GM12864 (cell line): ENCODE data around the gene NDUFB2.
"Not testable (repeated sequence)": the region's sequence is repeated elsewhere in the genome, so short reads cannot be mapped to it uniquely, and the experiment has no call there.

Experiments used
- DNase-seq: peaks from one replicate; pipeline ENCODE4 v3.0.0-alpha.2; 2011; ENCODE audit warnings: low read depth
- H3K4me3 ChIP-seq: 2 replicates; pipeline ENCODE4 v1.5.1; 2011; ENCODE audit warnings: mild to moderate bottlenecking, low read depth, low read length, control low read depth
- TF ChIP-seq, protein P1 (sequence below): IDR thresholded peaks from 2 replicates; pipeline ENCODE4 v1.5.1; 2011; ENCODE audit warnings: low read depth, mild to moderate bottlenecking, moderate library complexity, low read length, control low read depth, inconsistent platforms; ENCODE audit errors: missing control alignments

The NDUFB2 gene

GRCh38 chr7:140654661-140655060, 41.8 kb upstream of the NDUFB2 start:
- H3K4me3 ChIP-seq, result no peak overlapping the region
- DNase-seq, result no peak
- TF ChIP-seq, protein P1, sequence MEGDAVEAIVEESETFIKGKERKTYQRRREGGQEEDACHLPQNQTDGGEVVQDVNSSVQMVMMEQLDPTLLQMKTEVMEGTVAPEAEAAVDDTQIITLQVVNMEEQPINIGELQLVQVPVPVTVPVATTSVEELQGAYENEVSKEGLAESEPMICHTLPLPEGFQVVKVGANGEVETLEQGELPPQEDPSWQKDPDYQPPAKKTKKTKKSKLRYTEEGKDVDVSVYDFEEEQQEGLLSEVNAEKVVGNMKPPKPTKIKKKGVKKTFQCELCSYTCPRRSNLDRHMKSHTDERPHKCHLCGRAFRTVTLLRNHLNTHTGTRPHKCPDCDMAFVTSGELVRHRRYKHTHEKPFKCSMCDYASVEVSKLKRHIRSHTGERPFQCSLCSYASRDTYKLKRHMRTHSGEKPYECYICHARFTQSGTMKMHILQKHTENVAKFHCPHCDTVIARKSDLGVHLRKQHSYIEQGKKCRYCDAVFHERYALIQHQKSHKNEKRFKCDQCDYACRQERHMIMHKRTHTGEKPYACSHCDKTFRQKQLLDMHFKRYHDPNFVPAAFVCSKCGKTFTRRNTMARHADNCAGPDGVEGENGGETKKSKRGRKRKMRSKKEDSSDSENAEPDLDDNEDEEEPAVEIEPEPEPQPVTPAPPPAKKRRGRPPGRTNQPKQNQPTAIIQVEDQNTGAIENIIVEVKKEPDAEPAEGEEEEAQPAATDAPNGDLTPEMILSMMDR, result no peak

DNA sequence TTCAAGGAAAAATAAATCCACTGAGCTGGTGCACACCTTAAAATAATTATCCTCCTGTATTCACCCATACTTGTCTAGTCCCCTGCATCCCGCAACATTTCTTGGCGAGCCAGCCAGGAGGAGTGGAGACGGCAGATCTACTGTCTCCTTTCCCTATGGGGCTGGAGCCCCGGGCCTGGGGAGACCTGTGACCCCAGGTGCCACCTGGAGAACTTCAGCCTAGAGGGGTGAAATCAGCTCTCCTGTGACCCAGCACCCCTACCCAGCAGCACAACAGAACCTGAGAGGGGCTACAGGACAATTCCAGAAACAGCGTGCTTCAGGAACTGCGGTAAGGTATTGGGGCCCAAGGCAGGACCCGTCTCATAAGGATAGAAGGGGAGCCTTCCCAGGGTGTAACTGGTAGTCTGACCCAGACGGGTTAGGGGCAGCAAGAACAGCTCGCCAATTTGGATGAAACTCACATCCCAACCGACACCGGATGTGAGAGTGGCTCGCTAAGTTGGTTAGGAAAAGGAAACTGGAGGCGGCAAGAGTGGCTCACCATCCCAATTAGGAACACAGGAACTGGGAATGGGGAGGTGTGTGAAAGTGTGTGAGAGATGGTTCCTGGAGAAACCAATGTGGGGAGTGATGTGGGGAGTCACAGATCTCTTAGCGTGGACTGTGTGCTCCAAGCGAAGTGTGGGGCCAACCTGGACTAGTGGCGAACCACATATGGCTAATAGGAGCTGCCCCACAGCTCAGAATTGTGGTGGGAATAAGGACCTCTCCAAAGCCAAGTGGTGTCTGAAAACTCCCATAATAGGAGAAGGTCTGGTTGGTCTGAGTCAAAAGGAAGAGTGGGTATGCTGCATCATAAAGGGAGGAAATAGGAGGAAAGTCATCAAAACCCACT, 40.7 kb upstream of the NDUFB2 start:
- TF ChIP-seq, protein P1, result no peak
- H3K4me3 ChIP-seq, result no peak overlapping the region
- DNase-seq, result no peak

DNA sequence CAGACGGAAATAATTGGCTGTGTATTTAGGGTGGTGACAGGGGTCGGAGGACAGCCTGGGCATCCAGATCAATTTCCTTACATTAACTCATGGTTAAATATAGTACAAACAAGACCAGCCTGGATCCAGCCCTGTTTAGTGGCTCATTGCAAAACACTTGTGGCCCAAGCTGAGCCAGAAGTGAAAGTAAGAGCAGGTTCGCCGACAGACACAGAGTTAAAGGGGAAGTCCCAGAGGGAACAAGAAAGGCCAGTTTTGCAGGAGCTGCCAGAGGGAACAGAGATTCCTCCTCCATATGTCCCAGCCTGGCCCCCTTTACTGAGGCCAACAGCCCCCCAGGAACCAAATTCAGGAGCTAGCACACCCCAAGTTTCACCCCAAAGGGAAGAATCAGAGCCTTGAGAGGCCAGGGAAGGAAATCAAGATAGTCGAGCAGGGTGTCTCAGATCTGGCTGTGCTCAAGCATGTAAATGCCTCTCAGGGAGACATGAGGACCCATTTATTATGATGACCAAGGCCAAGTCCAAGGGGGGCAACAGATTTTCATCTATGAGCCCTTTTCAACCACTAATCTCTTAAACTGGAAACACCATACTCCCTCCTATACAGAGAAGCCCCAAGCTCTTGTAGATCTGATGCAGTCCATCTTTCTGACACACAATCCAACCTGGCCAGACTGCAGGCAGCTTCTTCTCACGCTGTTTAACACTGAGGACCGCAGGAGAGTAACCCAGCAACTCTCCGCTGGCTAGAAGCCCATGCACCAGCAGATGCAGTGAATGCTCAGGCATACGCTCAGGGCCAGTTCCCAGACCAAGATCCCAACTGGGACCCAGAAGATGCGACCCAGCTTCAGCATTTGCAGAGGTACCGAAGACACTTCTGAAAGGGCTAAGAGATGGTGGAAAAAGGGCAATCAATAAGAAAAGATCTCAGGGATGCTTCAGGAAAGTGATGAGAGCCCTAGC, 39.7 kb upstream of the NDUFB2 start:
- TF ChIP-seq, protein P1, result no peak
- no peak for DNase-seq
- no peak overlapping the region; the same call in 1 of the 2 replicates for H3K4me3 ChIP-seq

GRCh38 chr7:140657891-140658290, 38.6 kb upstream of the NDUFB2 start:
- DNase-seq, result no peak
- TF ChIP-seq, protein P1, result no peak
- H3K4me3 ChIP-seq, result no peak overlapping the region

GRCh38 chr7:140659856-140660255, 36.7 kb upstream of the NDUFB2 start:
- no peak for DNase-seq
- TF ChIP-seq, protein P1, result no peak

GRCh38 chr7:140661124-140661523, 35.4 kb upstream of the NDUFB2 start:
- TF ChIP-seq, protein P1, result no peak

More at GRCh38 chr7:140659856-140660255, 36.7 kb upstream of the NDUFB2 start:
- no peak overlapping the region for H3K4me3 ChIP-seq

DNA sequence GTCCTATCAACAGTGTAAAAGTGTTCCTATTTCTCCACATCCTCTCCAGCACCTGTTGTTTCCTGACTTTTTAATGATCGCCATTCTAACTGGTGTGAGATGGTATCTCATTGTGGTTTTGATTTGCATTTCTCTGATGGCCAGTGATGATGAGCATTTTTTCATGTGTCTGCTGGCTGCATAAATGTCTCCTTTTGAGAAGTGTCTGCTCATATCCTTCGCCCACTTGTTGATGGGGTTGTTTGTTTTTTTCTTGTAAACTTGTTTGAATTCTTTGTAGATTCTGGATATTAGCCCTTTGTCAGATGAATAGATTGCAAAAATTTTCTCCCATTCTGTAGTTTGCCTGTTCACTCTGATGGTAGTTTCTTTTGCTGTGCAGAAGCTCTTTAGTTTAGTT, 33.6 kb upstream of the NDUFB2 start:
- not testable (repeated sequence) for H3K4me3 ChIP-seq, DNase-seq

More at GRCh38 chr7:140661124-140661523, 35.4 kb upstream of the NDUFB2 start:
- no peak for DNase-seq
- H3K4me3 ChIP-seq, result no peak overlapping the region
